HL-60 (cell line): ENCODE data around the gene ZNF609.

ENCODE experiments used
- DNase-seq, 2 experiments: peaks; one replicate each; pipeline ENCODE4 v3.0.0-alpha.2; 2010 to 2020; ENCODE audit warnings: low read depth in 1 of 2, low spot score in 1 of 2
- H3K27ac ChIP-seq: fragments of 250-450 bp; sonication (Bioruptor Pico); replicated peaks from 2 replicates; pipeline ENCODE4 v1.5.1; 2020; ENCODE audit warnings: mild to moderate bottlenecking, moderate library complexity
- H3K27me3 ChIP-seq: fragments of 250-450 bp; sonication (Bioruptor Pico); 2 replicates; pipeline ENCODE4 v1.5.1; 2021; ENCODE audit warnings: mild to moderate bottlenecking, moderate library complexity; ENCODE audit not compliant: insufficient read depth, poor library complexity, severe bottlenecking
- H3K4me3 ChIP-seq: replicated peaks from 2 replicates; pipeline ENCODE4 v1.5.1; 2011; ENCODE audit warnings: mild to moderate bottlenecking, control low read depth, low read length; ENCODE audit not compliant: insufficient read depth
- GABPA ChIP-seq: IDR thresholded peaks from 2 replicates; pipeline ENCODE4 v1.6.1; 2012; ENCODE audit warnings: low read depth
- POLR2AphosphoS5 ChIP-seq: IDR thresholded peaks from 2 replicates; pipeline ENCODE4 v1.6.1; 2012; ENCODE audit warnings: low read depth
- SPI1 ChIP-seq: IDR thresholded peaks from 2 replicates; pipeline ENCODE4 v1.6.1; 2012; ENCODE audit warnings: low read depth, mild to moderate bottlenecking, borderline replicate concordance
- TF ChIP-seq, protein P1 (sequence below): IDR thresholded peaks from 2 replicates; pipeline ENCODE4 v1.6.1; 2012; ENCODE audit warnings: low read depth; ENCODE audit not compliant: insufficient replicate concordance
- TF ChIP-seq, protein P2 (sequence below): IDR thresholded peaks from one replicate; pipeline ENCODE4 v1.5.1; 2011; ENCODE audit warnings: low read length, control low read depth, inconsistent platforms; ENCODE audit not compliant: insufficient read depth

Gene ZNF609

DNA sequence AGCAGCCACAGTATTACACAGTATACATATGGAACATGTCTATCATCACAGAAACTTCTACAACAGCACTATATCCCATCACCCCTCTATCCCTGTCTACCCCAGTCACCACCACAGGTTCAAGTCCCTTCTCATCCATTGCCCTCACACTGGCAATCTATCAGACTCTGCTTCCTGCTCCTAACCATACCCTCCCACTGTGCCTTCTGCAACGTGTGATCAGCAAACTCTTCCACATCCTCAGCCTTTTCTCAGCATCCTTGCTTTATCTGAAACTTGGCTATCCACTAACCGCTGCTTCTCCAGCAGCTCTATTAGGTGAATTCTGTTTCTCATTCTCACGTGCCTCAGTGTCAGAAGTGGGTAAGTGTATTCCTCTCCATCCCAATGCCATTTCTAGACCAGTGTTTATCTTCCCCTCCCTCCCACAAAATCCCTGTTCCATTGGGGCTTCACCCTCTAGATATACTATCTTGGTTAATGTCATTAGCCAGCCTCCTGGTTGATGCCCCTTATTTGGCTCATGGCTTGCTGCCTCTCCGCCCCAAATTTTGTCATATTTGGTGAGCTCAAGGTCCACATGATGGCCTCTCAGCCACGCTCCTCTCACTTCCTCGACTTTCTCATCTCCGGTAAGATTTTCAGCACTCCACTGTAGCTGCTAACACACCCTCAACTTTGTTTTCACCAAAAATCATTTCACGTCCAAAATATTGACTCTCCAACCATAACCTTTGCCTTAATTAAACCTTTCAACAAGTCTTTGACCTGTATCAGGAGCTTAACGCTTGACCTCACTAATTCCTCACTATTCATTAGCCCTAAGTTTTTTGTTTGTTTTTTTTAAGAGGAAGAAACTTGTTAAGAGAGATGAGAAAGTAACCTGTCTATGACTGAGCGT is 245.9 kb downstream of the ZNF609 start:
- DNase-seq = no peak
- no peak overlapping the region for H3K27ac ChIP-seq
- TF ChIP-seq POLR2AphosphoS5 = no peak
- TF ChIP-seq GABPA = no peak
- TF ChIP-seq, protein P1, sequence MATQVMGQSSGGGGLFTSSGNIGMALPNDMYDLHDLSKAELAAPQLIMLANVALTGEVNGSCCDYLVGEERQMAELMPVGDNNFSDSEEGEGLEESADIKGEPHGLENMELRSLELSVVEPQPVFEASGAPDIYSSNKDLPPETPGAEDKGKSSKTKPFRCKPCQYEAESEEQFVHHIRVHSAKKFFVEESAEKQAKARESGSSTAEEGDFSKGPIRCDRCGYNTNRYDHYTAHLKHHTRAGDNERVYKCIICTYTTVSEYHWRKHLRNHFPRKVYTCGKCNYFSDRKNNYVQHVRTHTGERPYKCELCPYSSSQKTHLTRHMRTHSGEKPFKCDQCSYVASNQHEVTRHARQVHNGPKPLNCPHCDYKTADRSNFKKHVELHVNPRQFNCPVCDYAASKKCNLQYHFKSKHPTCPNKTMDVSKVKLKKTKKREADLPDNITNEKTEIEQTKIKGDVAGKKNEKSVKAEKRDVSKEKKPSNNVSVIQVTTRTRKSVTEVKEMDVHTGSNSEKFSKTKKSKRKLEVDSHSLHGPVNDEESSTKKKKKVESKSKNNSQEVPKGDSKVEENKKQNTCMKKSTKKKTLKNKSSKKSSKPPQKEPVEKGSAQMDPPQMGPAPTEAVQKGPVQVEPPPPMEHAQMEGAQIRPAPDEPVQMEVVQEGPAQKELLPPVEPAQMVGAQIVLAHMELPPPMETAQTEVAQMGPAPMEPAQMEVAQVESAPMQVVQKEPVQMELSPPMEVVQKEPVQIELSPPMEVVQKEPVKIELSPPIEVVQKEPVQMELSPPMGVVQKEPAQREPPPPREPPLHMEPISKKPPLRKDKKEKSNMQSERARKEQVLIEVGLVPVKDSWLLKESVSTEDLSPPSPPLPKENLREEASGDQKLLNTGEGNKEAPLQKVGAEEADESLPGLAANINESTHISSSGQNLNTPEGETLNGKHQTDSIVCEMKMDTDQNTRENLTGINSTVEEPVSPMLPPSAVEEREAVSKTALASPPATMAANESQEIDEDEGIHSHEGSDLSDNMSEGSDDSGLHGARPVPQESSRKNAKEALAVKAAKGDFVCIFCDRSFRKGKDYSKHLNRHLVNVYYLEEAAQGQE = no peak
- no peak for TF ChIP-seq SPI1
- TF ChIP-seq, protein P2, sequence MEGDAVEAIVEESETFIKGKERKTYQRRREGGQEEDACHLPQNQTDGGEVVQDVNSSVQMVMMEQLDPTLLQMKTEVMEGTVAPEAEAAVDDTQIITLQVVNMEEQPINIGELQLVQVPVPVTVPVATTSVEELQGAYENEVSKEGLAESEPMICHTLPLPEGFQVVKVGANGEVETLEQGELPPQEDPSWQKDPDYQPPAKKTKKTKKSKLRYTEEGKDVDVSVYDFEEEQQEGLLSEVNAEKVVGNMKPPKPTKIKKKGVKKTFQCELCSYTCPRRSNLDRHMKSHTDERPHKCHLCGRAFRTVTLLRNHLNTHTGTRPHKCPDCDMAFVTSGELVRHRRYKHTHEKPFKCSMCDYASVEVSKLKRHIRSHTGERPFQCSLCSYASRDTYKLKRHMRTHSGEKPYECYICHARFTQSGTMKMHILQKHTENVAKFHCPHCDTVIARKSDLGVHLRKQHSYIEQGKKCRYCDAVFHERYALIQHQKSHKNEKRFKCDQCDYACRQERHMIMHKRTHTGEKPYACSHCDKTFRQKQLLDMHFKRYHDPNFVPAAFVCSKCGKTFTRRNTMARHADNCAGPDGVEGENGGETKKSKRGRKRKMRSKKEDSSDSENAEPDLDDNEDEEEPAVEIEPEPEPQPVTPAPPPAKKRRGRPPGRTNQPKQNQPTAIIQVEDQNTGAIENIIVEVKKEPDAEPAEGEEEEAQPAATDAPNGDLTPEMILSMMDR = no peak

DNA sequence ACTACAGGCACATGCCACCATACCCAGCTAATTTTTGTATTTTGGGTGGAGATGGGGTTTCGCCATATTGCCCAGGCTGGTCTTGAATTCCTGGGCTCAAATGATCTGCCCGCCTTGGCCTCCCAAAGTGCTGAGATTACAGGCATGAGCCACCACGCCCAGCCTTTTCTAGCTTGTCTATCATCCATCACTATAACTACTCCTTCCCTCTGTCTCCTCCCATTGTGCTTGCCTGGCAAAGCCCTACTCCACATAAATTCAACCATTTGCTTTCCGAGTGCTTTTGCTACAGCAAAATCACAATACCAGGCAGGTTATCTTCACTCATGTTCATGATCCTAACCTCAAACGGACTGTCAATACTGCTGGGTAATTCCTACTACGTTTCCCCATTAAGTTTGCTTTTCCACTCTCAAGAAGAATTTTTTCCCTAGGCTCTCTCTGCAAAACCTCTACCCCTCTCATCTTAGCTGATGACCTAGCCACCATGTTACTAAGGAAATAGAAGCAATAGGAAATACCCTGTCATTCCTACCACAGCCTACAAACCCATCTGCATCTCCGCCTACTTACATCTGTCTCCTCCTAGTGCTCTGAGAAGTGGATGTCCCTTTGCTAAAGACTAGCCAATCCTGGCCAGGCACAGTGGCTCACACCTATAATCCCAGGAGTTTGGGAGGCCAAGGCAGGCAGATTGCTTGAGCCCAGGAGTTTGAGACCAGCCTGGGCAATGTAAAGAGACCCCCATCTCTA is 250.5 kb downstream of the ZNF609 start:
- DNase-seq = no peak
- no peak for TF ChIP-seq GABPA

More for the DNA sequence above, 245.9 kb downstream of the ZNF609 start:
- no peak overlapping the region for H3K4me3 ChIP-seq
- H3K27me3 ChIP-seq = no peaks in the 10 kb centered on the region

DNA sequence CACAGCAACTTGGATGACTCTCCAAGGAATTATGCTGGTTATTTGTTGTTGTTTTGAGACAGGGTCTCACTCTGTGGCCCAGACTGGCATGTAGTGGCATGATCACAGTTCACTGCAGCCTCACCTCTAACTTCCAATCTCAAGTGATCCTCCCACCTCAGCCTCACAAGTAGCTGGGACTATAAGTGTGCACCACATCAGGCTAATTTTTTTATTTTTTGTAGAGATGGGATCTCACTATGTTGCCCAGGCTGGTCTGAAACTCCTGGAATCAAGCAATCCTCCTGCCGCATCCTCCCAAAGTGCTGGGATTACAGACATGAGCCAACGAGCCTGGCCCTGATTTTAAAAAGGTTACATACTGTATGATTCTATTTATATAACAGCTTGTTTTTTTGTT is 252.0 kb downstream of the ZNF609 start:
- Histone ChIP-seq H3K27me3 (no peaks in the 10 kb centered on the region), H3K4me3 (no peak overlapping the region), H3K27ac (no peak overlapping the region)
- DNase-seq = no peak
- TF ChIP-seq, protein P1 = no peak
- TF ChIP-seq POLR2AphosphoS5 = no peak
- no peak for TF ChIP-seq SPI1
- TF ChIP-seq, protein P2 = no peak
- no peak for TF ChIP-seq GABPA

More for the DNA sequence above, 250.5 kb downstream of the ZNF609 start:
- Histone ChIP-seq H3K27ac (no peak overlapping the region), H3K27me3 (no peaks in the 10 kb centered on the region), H3K4me3 (no peak overlapping the region)

DNA sequence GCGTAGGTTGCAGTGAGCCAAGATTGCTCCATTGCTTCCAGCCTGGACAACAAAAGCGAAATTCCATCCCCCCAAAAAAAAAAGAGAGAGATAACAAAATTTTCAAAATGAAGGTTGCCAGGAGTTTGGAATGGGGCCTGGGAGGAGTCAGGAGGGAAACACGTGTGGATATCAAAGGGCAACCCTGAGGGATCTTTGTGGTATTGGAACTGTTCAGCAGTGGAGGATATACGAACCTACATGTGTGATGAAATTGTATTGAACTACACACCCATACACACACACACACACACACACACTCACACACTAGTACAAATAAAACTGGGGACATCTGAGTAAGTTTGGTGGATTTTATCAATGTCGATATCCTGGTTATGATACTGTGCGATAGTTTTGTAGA is 253.2 kb downstream of the ZNF609 start:
- TF ChIP-seq, protein P1 = no peak
- TF ChIP-seq SPI1 (no peak), POLR2AphosphoS5 (no peak), GABPA (no peak)
- TF ChIP-seq, protein P2 = no peak

More for the DNA sequence above, 253.2 kb downstream of the ZNF609 start:
- no peak for DNase-seq
- Histone ChIP-seq H3K27me3 (no peaks in the 10 kb centered on the region), H3K27ac (no peak overlapping the region), H3K4me3 (no peak overlapping the region)
